Gastroesophageal sphincter (tissue), 3 donors: ENCODE data around the gene RHBDD3.

Experiments used
- EP300 ChIP-seq: sonication (generic); formaldehyde crosslinking; IDR thresholded peaks from one replicate; pipeline ENCODE4 v1.6.1; 2017; ENCODE audit warnings: antibody characterized with exemption, mild to moderate bottlenecking
- TF ChIP-seq, protein P1 (sequence below), 4 experiments: fragments of 200-600 bp in 2 of 4; fragments of 450-650 bp in 2 of 4; sonication (generic) in 1 of 4; IDR thresholded peaks; one replicate each; pipeline ENCODE4 v1.5.1; 2017 to 2019; ENCODE audit warnings: antibody characterized with exemption in 4 of 4, mild to moderate bottlenecking in 2 of 4, moderate library complexity in 2 of 4

DNA sequence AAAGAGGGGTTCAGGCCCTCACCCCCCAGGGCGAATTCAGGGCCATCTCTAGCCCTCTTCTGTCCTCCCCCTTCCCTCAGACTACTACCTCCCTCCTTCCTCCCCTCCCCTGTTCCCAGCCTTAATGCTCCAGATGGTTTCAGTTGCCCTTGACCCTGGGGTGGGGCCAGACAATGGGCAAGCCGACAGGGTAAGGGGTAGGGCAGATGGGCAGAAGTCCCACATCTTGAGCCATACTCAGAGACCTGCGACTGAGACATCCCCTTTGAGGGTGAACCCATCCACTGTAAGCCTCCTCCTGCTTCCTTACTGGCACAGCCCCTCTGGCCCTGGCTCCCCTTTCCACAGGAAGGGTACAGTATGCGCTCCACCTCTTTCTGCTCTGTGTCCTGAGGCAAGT is 1.9 kb downstream of the RHBDD3 start:
- TF ChIP-seq, protein P1, sequence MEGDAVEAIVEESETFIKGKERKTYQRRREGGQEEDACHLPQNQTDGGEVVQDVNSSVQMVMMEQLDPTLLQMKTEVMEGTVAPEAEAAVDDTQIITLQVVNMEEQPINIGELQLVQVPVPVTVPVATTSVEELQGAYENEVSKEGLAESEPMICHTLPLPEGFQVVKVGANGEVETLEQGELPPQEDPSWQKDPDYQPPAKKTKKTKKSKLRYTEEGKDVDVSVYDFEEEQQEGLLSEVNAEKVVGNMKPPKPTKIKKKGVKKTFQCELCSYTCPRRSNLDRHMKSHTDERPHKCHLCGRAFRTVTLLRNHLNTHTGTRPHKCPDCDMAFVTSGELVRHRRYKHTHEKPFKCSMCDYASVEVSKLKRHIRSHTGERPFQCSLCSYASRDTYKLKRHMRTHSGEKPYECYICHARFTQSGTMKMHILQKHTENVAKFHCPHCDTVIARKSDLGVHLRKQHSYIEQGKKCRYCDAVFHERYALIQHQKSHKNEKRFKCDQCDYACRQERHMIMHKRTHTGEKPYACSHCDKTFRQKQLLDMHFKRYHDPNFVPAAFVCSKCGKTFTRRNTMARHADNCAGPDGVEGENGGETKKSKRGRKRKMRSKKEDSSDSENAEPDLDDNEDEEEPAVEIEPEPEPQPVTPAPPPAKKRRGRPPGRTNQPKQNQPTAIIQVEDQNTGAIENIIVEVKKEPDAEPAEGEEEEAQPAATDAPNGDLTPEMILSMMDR (IDR thresholded peaks at IDR 0.05): no peak
- no peak for TF ChIP-seq EP300
